ENCODE results near the gene STARD10.

The STARD10 gene

GRCh38 chr11:72826942-72827480, 33.2 kb upstream of the STARD10 start:
- in situ Hi-C loops (cut with HindIII; ENCODE audit: low sequenced_read_pairs): loop anchor here (10.0 kb wide), 3 partner anchors 48 to 172 kb away; no protein-coding TSS in a partner anchor

- in situ Hi-C loops (cut with HindIII; ENCODE audit: low sequenced_read_pairs): loop anchor here (10.0 kb wide), 3 partner anchors 48 to 172 kb away; no protein-coding TSS in a partner anchor
Observed at GRCh38 chr11:72826191-72826941, 32.5 kb upstream of the STARD10 start.

GRCh38 chr11:72825661-72826060, 31.8 kb upstream of the STARD10 start:
- in situ Hi-C loops (cut with HindIII; ENCODE audit: low sequenced_read_pairs): loop anchor here (10.0 kb wide), 3 partner anchors 49 to 171 kb away; no protein-coding TSS in a partner anchor

- in situ Hi-C loops (cut with HindIII; ENCODE audit: low sequenced_read_pairs): loop anchor here (5.0 to 25.0 kb wide), 5 partner anchors 50 to 337 kb away; no protein-coding TSS in a partner anchor
Observed at GRCh38 chr11:72824811-72825505, 31.1 kb upstream of the STARD10 start.

- in situ Hi-C loops (cut with HindIII; ENCODE audit: low sequenced_read_pairs): loop anchor here (5.0 to 25.0 kb wide), 5 partner anchors 51 to 338 kb away; no protein-coding TSS in a partner anchor
Observed at GRCh38 chr11:72824020-72824419, 30.2 kb upstream of the STARD10 start.

- in situ Hi-C loops (cut with HindIII; ENCODE audit: low sequenced_read_pairs): loop anchor here (5.0 to 25.0 kb wide), 5 partner anchors 52 to 339 kb away; no protein-coding TSS in a partner anchor
Observed at GRCh38 chr11:72823105-72823804, 29.4 kb upstream of the STARD10 start.

GRCh38 chr11:72821920-72822799, 28.3 kb upstream of the STARD10 start:
- in situ Hi-C loops (cut with HindIII; ENCODE audit: low sequenced_read_pairs): loop anchor here (5.0 to 25.0 kb wide), 5 partner anchors 53 to 340 kb away; no protein-coding TSS in a partner anchor

GRCh38 chr11:72821221-72821919, 27.5 kb upstream of the STARD10 start:
- in situ Hi-C loops (cut with HindIII; ENCODE audit: low sequenced_read_pairs): loop anchor here (5.0 to 25.0 kb wide), 5 partner anchors 53 to 341 kb away; no protein-coding TSS in a partner anchor

- in situ Hi-C loops (cut with HindIII; ENCODE audit: low sequenced_read_pairs): loop anchor here (5.0 to 25.0 kb wide), 5 partner anchors 54 to 342 kb away; no protein-coding TSS in a partner anchor
Observed at GRCh38 chr11:72820439-72821139, 26.7 kb upstream of the STARD10 start.

- in situ Hi-C loops (cut with HindIII; ENCODE audit: low sequenced_read_pairs): loop anchor here (25.0 kb wide), 1 partner anchor 282 kb away; no protein-coding TSS in a partner anchor
Observed at GRCh38 chr11:72818971-72819370, 25.1 kb upstream of the STARD10 start.

GRCh38 chr11:72817966-72818365, 24.1 kb upstream of the STARD10 start:
- in situ Hi-C loops (cut with HindIII; ENCODE audit: low sequenced_read_pairs): loop anchor here (25.0 kb wide), 1 partner anchor 281 kb away; no protein-coding TSS in a partner anchor

GRCh38 chr11:72816404-72816990, 22.6 kb upstream of the STARD10 start:
- in situ Hi-C loops (cut with HindIII; ENCODE audit: low sequenced_read_pairs): loop anchor here (25.0 kb wide), 1 partner anchor 279 kb away; no protein-coding TSS in a partner anchor

- in situ Hi-C loops (cut with HindIII; ENCODE audit: low sequenced_read_pairs): loop anchor here (25.0 kb wide), 1 partner anchor 278 kb away; no protein-coding TSS in a partner anchor
Observed at GRCh38 chr11:72815110-72815618, 21.3 kb upstream of the STARD10 start.

GRCh38 chr11:72814286-72815109, 20.7 kb upstream of the STARD10 start, which contains the start of gene ATG16L2:
Gene ATG16L2, plus strand, starts transcription at chr11:72814411. Its CDS starts 35 bp downstream, at chr11:72814446.
- in situ Hi-C loops (cut with HindIII; ENCODE audit: low sequenced_read_pairs): loop anchor here (5.0 to 25.0 kb wide), 2 partner anchors 62 to 277 kb away; partner anchors contain the start of gene ARAP1

GRCh38 chr11:72813740-72814285, 20.0 kb upstream of the STARD10 start:
- in situ Hi-C loops (cut with HindIII; ENCODE audit: low sequenced_read_pairs): loop anchor here (5.0 to 25.0 kb wide), 2 partner anchors 62 to 277 kb away; partner anchors contain the start of gene ARAP1
